Fibroblast of gingiva (primary cell): ENCODE results near the gene TET2.

Experiments
- DNase-seq: peaks from one replicate; pipeline ENCODE4 v3.0.0-alpha.2; 2011; ENCODE audit warnings: low read depth

TET2 gene

DNA sequence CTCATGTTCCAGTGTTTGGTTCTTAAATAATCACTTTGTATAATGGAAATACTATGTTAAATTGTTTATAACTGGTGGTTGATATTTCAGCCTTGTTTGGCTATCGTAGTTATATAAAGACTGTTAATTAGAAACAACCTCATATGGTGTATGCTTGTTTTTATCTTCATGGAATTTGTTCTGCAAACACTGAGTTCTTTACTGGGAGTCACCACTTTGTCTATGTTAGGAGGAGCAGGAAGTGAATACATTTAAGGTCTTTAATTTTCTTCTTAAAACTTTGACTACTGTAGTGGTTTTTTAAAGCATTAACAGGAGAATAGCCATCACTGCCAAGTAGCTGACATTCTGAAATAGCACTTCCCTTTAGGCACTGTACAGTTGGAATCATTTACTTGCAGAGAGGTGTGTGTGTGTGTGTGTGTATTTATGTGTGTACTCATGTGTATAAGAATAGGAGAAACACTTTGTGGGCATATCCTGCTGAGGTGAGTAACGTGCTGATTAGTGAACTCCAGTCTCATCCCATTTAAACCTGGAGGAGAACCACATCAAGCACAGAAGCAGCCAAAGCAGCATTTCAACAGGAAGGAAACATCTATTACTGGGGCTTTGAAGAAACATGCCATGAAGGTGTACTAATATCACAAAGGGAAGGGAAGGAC, 37.8 kb downstream of the TET2 start:
- DNase-seq, result no peak

DNA sequence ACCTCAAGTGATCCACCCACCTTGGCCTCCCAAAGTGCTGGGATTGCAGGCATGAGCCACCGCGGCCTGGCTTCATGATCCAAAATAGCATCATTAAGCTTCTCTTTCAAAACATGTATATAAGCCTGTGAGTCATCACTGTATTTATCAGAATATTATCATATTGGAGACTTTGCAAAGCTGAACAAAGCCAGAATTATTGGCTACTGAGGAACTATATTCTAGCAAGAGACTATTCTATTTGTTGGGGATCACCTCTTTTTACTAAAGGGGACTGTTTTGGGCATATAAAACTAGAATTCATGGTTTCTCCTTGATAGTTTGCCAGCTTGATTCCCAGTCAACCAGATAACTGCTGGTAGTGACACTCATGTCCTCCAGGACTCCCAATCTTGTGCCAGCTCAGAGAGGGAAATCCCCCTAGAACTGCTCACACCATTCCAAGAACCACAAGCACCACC, 40.1 kb downstream of the TET2 start:
- peak; percentile 28 for DNase-seq

DNA sequence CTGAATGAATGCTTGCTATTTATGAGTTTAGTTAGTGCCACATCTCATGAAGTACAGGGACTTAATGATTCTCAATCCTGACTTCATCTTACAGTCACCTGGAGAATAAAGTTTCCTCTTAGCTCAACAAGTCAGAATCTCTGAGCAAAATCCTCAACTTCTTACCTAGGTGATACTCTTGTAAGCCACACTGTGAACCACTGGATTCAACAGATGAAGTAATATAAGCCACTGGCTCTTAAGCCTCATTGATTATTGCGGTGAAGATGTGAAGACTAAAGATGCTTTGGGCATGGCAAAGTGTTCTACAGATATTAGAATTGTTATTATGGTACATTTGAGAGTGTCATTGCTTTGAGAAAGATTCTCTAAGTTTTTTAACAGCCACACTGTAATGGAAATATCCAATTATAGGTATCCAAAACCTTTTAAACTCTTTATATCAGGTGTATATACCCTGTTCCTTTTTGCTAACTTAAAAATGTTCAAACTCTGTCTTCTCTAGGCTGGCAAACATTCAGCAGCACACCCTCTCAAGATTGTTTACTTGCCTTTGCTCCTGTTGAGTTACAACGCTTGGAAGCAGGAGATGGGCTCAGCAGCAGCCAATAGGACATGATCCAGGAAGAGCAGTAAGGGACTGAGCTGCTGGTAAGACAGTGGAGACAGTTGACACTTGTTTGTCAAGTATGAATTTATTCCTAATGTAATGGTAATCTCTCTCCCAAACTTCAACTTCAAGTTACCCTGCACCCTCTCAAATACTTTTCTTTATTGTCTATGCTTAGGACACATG, 43.4 kb downstream of the TET2 start:
- DNase-seq, result no peak

DNA sequence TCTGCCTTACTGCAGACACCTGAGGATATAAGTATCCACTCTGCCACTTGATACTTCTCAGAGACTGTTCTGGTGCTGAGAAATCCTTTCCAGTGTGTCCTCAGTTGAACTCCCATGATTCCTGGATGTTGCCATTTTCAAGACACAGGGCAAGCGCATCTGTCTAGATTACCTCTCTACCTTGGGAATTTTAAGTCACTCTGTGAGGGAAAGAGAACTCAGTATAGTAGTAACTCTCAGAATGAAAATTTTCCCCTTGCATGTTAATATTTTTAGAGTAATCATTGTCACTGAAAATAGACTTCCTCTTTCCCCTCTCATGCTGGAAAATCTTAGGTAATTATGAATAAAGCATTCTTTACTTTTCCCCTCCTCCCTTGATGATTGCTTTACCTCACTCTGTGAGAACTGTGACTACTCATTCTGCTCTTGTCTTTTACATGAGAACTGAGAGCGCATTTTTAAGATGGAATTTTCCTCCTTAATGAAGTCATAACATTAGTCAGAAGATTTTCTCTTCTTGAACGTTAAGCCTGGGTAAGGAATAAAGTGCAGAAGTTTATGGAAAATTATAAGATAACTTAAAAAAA, 45.0 kb downstream of the TET2 start:
- no peak for DNase-seq

DNA sequence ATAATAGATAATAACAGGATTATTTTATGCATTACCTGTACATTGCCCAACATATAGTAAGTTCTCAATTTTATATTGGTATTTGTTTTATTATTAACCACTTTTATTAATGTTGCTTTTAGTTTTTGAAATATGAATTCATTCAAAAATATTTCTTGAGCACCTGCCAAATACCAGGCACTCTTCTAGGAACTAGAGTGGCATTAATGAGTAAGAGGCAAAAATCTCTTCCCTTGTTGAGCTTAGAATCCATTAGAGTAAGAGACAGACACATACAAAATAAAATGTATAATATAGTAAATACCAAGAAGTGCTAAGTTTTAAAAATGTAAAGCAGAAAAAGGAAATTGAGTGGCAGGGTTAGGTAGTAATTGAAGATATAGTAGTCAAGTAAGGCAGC, 45.8 kb downstream of the TET2 start:
- no peak for DNase-seq

DNA sequence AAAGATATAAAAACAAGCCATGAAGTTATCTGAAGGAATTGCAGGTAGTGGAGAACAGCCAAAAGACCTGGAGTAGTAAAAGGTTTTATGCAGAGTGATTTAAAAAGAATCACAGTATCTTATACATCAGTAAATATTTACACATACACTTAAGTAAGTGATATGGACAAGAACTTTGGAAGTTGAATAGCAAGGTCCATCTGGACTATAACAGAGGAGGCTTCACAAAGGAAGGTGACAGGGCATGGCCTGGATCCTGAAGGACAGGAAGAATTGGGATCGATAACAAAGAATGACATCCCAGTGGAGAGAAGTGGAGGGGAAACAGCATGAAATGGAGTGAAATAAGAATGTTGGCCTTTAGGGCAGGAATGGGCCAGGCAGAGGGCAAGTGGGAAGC, 46.2 kb downstream of the TET2 start:
- DNase-seq, result no peak

DNA sequence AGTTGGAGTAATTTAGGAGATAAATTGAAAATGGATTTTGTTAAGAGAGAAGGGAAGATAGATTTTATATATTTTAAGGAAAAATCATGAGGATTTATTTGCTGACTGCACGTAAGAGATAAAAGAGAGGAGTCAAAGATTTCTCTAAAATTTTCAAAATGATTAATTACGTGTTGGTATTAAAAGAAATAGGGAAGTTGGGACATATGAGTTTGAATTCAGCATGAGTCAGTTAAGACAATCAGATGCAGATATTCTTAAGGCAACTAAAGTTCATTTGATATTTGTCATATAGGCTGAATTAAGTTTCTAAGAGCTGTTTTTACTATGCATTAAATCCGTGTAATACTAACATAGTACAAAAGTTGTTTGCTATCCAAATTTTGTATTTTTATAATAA, 46.9 kb downstream of the TET2 start:
- no peak for DNase-seq

DNA sequence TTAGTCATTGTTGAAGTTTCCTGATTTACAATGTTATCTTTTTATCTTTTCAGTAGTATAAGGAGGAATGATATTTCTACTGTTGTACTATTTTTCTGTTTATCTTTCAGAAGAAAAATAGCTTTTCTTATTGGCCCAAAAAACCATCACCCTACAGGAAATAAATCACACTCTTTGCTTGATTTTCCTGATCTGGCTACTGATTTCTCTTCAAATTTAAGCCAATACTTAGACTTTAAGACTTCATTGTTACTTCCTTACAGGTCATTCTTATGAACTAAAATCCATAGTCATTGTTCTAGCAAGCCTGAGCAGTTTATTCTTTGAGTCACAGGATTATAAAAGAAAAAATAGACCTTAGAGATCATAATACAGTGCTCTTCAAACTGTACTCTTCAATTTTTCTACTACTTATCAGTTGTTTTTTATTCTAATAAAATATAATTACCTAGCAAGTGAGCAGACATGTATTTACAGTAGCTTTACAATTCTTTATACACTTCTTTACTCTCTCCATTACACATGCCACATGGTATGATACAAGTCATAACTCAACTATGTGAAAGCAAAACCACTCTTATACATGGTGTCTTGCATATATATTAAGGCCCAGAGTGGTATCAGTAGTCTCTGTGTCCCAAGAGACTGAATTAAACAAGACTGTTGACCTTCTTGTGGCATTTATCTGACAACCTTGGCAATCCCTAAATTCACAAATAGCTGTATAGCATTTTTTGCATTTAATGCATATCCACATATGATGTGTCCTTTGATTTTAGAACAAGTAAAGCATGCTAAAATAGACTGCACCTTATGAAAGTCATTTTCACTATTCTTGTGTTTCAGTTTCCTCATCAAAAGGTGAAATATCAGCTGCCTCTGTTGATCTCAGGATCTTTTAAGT, 47.9 kb downstream of the TET2 start:
- no peak for DNase-seq

DNA sequence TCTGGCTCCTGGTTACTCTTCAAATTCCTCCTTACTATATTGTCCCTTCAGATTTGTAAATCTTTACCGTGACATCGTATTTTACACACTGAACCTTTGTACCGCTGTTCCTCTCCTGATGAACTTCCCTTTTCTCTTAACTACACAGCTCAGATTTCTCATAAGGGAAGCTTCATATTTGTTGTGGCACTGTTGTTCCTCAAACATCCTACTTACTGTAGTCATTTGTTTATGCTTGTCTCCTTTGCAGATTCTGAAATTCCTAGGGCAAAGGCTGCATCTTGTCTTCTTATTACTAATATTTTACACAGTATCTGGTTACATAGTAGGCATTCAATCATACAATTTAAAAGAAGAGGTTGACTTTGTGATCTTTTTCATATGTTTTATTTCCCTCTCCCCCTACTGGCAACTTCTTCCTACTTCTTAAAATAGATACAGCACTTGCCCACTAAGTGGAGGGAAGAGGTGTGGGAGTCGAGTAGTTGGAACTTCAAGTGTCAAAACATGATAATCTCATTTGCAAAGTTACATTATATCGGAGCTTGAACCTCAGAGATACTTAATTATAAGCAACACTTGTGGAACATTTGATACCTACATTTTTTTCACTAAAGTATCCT, 50.0 kb downstream of the TET2 start:
- peak; percentile 50 for DNase-seq

DNA sequence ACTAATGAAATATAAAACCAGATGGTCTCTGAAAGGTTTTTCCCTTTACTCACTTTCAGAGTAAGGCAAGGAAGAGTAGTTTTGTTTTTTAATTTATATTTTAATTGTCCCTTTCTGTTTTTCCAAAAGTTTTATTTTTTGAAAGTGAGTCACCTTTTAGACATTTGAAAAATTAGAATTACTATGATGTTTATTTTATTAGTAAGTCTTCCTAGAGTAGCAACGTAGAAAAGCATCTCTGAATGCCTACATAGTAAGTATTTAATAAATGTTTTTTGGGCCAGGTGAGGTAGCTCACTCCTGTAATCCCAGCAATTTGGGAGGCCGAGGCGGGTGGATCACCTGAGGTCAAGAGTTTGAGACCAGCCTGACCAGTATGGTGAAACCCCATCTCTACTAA, 51.1 kb downstream of the TET2 start:
- DNase-seq, result no peak

DNA sequence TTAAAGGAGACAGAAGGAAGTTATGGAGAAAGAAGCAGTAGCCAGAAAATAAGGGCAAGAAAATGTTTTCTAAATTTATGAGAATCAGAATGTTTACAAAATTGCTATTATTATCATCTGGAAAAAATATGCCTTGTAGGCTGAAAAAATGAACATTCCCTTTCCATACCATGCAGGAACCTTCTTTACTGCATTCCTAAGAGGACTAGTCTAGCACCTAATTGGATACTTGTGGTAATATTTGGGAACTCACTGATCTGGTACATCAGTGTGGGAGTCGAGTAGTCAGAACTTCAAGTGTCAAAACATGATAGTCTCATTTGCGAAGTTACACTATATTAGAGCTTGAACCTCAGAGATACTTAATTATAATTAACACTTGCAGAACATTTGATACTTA, 51.9 kb downstream of the TET2 start:
- DNase-seq, result peak; percentile 14

DNA sequence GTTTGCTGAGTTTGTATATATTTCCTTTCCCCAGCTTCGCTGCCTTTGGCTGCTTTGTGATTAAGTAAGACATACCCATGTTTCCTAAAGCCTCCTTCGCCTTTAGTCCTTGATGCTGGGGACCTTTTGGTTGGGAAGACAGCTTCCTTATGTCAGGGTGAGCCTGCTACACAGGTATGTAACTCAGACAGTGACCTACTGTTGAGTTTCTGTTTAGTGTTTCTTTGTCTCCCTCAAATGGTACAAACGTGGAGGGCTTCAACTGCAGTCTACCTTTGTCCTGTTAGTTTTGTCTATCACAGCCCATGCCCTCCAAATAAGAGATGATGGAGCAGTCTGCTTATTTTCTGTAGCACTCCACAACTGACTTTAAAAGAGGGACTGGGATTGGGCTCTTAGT, 59.5 kb downstream of the TET2 start:
- DNase-seq, result no peak

DNA sequence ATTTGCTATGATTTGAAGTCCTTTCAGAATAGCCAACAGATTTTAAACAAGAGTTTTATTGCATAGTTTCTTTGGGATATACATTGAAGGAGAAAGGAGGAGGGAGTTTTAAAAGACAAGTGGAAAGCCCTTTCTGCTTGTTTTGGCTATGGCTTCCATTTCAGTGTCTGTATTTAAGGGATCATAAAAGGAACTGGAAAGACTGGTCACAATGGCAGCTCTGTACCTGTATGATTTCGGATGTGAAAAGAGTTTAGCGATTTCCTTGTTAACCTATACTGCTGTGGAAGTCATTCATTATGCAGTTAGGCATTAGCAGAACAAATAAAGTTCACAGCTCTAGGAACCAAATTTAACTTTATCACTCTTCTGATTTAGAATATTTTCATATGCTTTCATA, 60.7 kb downstream of the TET2 start:
- DNase-seq, result no peak

DNA sequence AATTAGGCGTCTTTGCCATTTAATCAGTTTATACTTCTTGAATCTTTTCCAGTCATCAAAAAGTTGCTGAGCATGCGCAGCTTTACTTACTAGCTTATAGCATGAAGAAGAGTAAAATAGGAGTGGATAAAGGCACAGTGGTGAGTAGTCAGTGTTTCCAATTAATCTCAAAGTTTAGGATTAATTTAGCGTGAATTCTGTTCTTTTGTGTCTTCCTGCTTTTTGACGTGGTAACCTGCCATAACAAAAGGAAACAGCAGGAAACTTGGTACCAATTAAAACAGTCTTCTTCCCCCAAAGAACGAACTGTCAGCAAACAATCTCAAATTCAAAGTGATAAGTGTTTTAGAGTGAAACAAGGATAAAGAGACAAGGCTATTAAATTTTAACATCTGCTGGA, 61.9 kb downstream of the TET2 start:
- no peak for DNase-seq

DNA sequence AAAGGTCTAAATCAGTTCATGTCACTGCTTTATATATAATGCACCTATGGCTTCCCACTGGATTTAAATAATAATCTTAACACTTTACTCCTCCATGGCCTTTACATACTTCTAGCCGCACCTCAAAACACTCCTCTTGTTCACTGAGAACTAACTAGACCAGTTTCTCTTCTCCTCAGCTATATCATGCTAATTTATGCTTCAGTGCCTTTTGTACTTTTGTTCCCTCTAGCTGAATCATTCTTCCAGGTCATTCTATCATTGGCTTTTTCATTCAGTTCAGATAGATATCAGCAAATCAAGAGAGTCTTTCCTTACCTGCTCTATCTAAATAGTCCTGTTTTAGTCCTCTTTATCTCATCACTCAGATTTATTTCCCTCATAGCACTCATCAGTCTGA, 64.2 kb downstream of the TET2 start:
- DNase-seq, result no peak

DNA sequence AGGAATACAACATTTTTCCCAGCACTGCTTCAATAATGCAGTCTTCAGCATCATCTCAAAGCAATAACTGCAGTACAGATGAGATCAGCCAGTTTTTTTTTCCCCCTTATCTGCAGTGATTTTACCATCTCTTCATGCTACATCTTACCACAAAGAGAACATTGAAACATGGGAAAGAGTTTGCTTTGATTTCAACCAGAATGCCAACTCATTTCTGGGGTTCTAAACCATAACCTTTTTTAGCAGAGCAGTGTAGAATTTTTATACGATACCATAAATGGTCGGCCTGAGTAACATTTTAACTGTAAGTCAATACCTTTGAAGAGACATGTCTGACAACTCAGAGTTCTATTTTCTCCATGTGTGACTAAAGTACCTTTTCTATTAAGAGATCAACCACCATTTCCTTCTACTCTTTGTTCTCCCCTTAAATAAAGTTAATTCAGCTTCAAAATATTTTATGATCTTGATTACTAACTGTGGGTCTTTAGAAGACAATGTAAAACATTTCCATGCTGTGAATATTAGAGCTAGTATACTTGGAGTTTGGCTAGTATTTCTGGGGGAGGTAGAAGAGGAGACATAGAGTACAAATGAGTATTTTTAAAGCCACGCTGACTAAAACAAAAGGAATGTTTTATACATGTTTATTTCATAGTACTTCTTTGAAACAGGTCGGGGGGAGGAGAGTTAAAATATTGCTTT, 69.1 kb downstream of the TET2 start:
- no peak for DNase-seq

DNA sequence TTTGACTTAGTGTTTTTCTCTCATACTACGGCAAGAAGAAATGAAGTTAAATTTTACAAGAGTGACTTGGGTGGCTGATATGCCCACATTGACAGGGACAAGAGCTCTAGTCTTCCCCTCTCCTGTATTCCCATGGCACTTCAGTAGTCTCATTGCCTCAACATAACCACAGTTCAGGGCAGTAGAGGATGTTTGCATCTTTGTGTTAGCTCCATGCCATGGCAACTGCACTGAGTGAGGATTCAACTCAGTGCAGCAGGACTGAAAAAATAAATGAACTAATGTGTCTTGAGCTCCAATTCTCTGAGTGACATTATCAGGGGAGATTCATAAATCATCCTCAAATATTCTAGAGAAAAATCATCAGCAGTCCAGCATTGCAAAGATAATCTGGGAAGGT, 78.8 kb downstream of the TET2 start:
- DNase-seq, result no peak

DNA sequence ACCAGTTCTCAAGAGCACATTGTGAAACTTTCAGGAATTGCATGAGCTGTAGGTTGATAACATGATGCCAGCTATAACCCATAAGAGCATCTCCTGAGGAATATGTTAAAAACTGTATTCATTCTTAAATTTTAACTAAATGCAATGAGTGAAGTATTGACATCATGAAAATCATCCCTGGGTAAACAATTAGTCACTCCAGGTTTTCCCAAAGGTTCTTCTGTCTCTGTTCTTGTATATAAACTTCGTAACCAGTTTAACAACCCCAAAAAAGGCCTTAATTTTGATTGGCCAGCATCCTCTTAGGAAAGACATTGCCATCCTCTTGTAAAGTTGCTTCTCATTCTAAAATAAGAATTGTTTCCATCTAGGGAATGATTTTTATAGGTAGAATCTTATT, 80.4 kb downstream of the TET2 start:
- DNase-seq, result no peak

DNA sequence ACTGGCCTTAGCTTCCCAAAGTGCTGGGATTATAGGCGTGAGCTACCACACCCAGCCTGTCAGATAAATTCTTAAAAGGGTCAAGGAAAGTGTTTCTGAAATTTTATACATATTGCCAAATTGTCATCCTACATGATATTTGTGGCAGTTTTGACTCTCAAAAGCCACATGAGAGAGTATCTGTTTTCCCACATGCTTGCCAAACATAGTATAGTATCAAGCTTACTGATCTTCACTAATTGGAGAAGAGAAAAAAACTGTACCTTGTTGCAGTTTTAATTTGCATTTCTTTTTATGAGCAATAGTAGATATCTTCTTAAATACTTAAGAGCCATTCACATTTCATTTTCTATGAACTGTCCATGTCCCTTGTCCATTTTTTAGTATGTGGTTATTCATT, 83.6 kb downstream of the TET2 start:
- no peak for DNase-seq

DNA sequence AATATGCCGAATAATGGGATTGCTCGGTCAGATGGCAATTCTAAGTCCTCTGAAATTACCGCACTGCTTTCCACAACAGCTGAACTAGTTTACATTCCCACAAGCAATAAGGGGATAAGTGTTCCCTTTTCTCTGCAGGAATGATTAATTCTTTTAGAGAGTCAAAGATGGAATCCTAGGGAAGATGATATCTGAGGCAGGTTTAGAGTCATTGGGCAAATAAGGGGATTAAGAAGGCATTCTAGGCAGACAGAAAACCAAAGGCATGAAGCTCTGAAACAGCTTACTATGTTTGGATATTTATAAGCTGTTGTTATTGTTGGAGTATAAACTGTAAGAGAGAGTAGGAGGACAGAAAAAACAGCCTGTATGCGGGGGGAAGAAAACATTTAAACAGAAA, 85.7 kb downstream of the TET2 start:
- DNase-seq, result no peak

DNA sequence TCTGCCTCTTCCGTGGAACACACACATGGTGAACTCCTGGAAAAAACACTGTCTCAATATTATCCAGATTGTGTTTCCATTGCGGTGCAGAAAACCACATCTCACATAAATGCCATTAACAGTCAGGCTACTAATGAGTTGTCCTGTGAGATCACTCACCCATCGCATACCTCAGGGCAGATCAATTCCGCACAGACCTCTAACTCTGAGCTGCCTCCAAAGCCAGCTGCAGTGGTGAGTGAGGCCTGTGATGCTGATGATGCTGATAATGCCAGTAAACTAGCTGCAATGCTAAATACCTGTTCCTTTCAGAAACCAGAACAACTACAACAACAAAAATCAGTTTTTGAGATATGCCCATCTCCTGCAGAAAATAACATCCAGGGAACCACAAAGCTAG, 87.9 kb downstream of the TET2 start:
- no peak for DNase-seq
